Measurements from ENCODE around the gene RTN4IP1.

Gene RTN4IP1

DNA sequence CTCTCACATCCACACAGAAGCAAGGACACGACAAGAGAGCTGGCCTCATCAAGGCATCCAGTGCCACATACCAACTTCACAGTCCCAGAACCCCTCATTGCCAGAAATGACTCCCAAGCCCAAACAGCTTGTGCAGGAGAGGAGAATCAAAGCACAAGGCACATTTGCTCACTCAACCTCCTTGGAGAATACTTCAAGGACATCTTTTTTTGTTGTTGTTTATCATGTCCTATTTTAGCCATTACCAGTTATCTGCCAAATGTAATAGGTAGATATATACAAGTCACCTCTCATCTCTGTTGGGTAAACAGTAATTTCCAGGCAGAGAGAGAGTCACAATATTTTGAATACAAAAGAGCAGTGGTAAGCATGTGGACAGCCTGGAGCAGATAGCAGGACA lies 47.8 kb downstream of the RTN4IP1 start:
- DNase-seq: no peak
- H3K27me3 ChIP-seq: no peaks in the 10 kb centered on the region
- TF ChIP-seq CTCF (IDR thresholded peaks at IDR 0.05; ENCODE audit: low read depth, low read length): no peak
- H3K4me3 ChIP-seq (ENCODE audit: low read depth, low read length): no peak overlapping the region
- H3K9me3 ChIP-seq: no peaks in the 10 kb centered on the region
- H3K36me3 ChIP-seq: peaks cover under 1% of the 10 kb centered on the region; the same call in 1 of the 2 replicates
- H3K4me1 ChIP-seq: no peaks in the 10 kb centered on the region

- TF ChIP-seq CTCF (IDR thresholded peaks at IDR 0.05; ENCODE audit: low read depth, low read length): no peak
- Histone ChIP-seq H3K27me3 (no peaks in the 10 kb centered on the region), H3K9me3 (no peaks in the 10 kb centered on the region), H3K4me1 (no peaks in the 10 kb centered on the region), H3K4me3 (ENCODE audit: low read depth, low read length) (no peak overlapping the region), H3K36me3 (no peaks in the 10 kb centered on the region; the same call in 1 of the 2 replicates)
- DNase-seq: no peak
Observed at GRCh38 chr6:106579281-106579680, 50.0 kb downstream of the RTN4IP1 start.

- TF ChIP-seq CTCF (IDR thresholded peaks at IDR 0.05; ENCODE audit: low read depth, low read length): no peak
- no peaks in the 10 kb centered on the region for H3K9me3 ChIP-seq
- no peaks in the 10 kb centered on the region for H3K4me1 ChIP-seq
- H3K36me3 ChIP-seq: peaks cover 5% of the 10 kb centered on the region
- no peak for DNase-seq
- H3K4me3 ChIP-seq (ENCODE audit: low read depth, low read length): no peak overlapping the region
- H3K27me3 ChIP-seq: no peaks in the 10 kb centered on the region
Observed at GRCh38 chr6:106574741-106575458, 54.4 kb downstream of the RTN4IP1 start.

DNA sequence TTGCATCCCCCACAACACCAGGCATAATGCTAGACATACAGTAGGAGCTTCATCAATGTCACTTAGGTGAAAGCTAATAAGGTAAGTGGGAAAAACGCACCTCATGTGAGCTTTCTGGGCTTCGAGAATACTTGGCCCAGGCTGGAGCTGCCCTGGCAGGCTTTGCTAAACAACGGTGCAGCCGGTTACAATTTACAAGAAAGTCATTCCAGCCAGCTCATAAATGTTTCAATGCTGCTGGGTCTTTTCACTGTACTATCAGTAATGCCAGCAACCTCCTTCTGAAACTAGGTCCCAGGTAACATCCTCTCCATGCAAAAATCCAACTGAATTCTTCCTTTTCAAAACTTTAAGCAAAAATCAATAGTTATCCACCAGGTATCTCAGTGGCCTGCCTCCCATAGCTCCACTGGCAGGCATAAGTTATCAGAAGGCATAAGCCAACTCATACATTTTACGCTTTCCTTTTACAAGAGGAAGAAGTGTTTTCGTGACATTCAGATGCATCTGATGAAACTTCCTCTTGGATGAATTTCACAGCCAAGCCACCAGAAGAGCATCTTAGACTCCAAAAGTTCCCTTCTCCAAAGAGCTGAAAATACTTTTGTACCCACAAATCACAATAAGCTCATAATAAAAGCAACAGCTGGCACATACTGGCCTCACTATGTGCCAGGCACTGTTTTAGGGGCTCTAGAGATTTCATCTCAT lies 56.3 kb downstream of the RTN4IP1 start:
- no peak overlapping the region for H3K4me3 ChIP-seq (ENCODE audit: low read depth, low read length)
- H3K9me3 ChIP-seq: no peaks in the 10 kb centered on the region
- no peaks in the 10 kb centered on the region for H3K4me1 ChIP-seq
- no peaks in the 10 kb centered on the region for H3K27me3 ChIP-seq
- TF ChIP-seq CTCF (IDR thresholded peaks at IDR 0.05; ENCODE audit: low read depth, low read length): no peak
- no peak for DNase-seq
- H3K36me3 ChIP-seq: peaks cover 5% of the 10 kb centered on the region

GRCh38 chr6:106572436-106572835 lies 56.9 kb downstream of the RTN4IP1 start:
- H3K27me3 ChIP-seq: no peaks in the 10 kb centered on the region
- H3K4me1 ChIP-seq: no peaks in the 10 kb centered on the region
- peaks cover 5% of the 10 kb centered on the region for H3K36me3 ChIP-seq
- no peak overlapping the region for H3K4me3 ChIP-seq (ENCODE audit: low read depth, low read length)
- H3K9me3 ChIP-seq: no peaks in the 10 kb centered on the region
- no peak for TF ChIP-seq CTCF (IDR thresholded peaks at IDR 0.05; ENCODE audit: low read depth, low read length)
- DNase-seq: no peak

- no peak for TF ChIP-seq CTCF (IDR thresholded peaks at IDR 0.05; ENCODE audit: low read depth, low read length)
Observed at GRCh38 chr6:106569428-106569827, 59.9 kb downstream of the RTN4IP1 start.

More at GRCh38 chr6:106569428-106569827, 59.9 kb downstream of the RTN4IP1 start:
- Histone ChIP-seq H3K4me3 (ENCODE audit: low read depth, low read length) (no peak overlapping the region), H3K27me3 (no peaks in the 10 kb centered on the region), H3K9me3 (no peaks in the 10 kb centered on the region), H3K36me3 (peaks cover 5% of the 10 kb centered on the region), H3K4me1 (no peaks in the 10 kb centered on the region)
- no peak for DNase-seq

Measured in BE2C (cell line).